ENCODE data around the gene SPA17. TPM values are rescaled to one million over a fixed set of nuclear protein-coding genes. Genes with fewer than 3 reads are reported as not detected.

The SPA17 gene
- total and polyA plus RNA-seq, 2 of the 8 experiments (the other 6 are each of a cell fraction or from before 2014, with no cell fraction given): 3.7 to 5.2 TPM

DNA sequence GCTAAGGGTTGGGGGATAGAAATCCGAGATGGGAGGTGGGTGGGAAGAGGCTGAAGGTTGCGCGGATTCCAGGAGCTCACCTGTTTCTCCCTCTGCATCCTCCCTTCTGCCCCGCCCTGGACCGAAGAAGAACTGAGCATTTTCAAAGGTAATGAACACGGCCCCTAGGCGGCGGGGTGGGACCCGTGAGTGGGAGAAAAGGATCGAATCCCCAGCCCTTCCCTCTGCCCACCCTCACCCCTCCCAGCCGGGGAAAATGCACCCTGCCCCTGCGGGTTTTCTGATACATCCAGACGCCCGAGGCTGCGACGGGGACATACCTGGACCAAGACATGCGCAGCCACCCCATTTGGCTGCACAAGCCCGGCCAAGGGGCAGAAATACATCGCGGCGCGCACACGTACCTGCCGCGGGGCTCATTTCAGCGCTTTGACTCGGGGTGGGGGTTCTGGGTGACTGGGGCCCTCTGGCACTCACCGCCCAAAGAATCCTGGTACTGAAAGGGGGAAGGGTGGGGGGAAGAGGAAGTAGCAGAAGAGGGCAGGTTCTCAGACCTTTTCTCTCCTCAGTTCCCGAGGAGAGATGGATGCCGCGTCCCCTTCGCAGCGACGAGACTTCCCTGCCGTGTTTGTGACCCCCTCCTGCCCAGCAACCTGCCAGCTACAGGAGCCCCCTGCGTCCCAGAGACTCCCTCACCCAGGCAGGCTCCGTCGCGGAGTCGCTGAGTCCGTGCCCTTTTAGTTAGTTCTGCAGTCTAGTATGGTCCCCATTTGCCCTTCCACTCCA is 72.3 kb downstream of the SPA17 start (continued):
- TF ChIP-seq CHD7 (IDR thresholded peaks at IDR 0.05; ENCODE audit: insufficient replicate concordance, low read length) (no peak), SUZ12 (IDR thresholded peaks at IDR 0.05; ENCODE audit: low read length) (peak; percentile 29; the same call in 1 of the 2 replicates), CTCF (IDR thresholded peaks at IDR 0.05; ENCODE audit: control extremely low read depth in 1 of 3, insufficient read depth in 1 of 3, low read depth in 1 of 3, low read length in 3 of 3) (peak; percentile 25 to 33 (median 31); a peak in 3 of 4 replicates), SAP30 (IDR thresholded peaks at IDR 0.05; ENCODE audit: insufficient read depth, insufficient replicate concordance, low read length) (peak; percentile 37), RAD21 (IDR thresholded peaks at IDR 0.05 in 1 of 2, conservative IDR thresholded peaks at IDR 0.05 in 1 of 2; ENCODE audit: low read depth in 2 of 2, low read length in 2 of 2) (0 out of 4 replicates have a peak, but pooled peaks of 1 of the 2 experiments have one; percentile 3)

Measured in H1 (cell line).